Astrocyte (in vitro differentiated cells and primary cell): Measurements from ENCODE around the gene PCBP4. TPM values are rescaled to one million over a fixed set of nuclear protein-coding genes. Genes with fewer than 3 reads are reported as not detected.

ENCODE experiments used
- DNase-seq: peaks from one replicate; pipeline ENCODE4 v3.0.0-alpha.2; 2010; ENCODE audit warnings: low read depth
- FAIRE-seq: peaks from 2 replicates; lab custom pipeline; 2011; peaks lifted over from hg19 to GRCh38; lab: Jason Lieb, UNC
- H2AFZ ChIP-seq: 2 replicates; pipeline ENCODE4 v1.6.0; 2012; ENCODE audit warnings: low read depth, low read length, inconsistent platforms
- H3K27ac ChIP-seq: 2 replicates; pipeline ENCODE4 v1.5.1; 2011; ENCODE audit warnings: low read depth, low read length, inconsistent platforms
- H3K27me3 ChIP-seq: 2 replicates; pipeline ENCODE4 v1.6.0; 2011; ENCODE audit warnings: low read length, inconsistent platforms; ENCODE audit not compliant: insufficient read depth
- H3K36me3 ChIP-seq: 2 replicates; pipeline ENCODE4 v1.5.1; 2011; ENCODE audit warnings: low read length, inconsistent platforms; ENCODE audit not compliant: insufficient read depth
- H3K4me1 ChIP-seq: 2 replicates; pipeline ENCODE4 v1.5.1; 2011; ENCODE audit warnings: low read length, inconsistent platforms; ENCODE audit not compliant: insufficient read depth
- H3K4me2 ChIP-seq: 2 replicates; pipeline ENCODE4 v1.6.0; 2012; ENCODE audit warnings: low read length, inconsistent platforms
- H3K4me3 ChIP-seq: 2 replicates; pipeline ENCODE4 v1.5.1; 2011; ENCODE audit warnings: low read depth, mild to moderate bottlenecking, low read length, inconsistent platforms; ENCODE audit not compliant: insufficient read depth
- H3K79me2 ChIP-seq: 2 replicates; pipeline ENCODE4 v1.6.0; 2012; ENCODE audit warnings: mild to moderate bottlenecking, low read length, inconsistent platforms; ENCODE audit not compliant: insufficient read depth
- H3K9ac ChIP-seq: 2 replicates; pipeline ENCODE4 v1.6.0; 2012; ENCODE audit warnings: mild to moderate bottlenecking, low read length, inconsistent platforms
- H3K9me3 ChIP-seq: 2 replicates; pipeline ENCODE4 v1.5.1; 2012; ENCODE audit warnings: low read depth, mild to moderate bottlenecking, low read length, inconsistent platforms; ENCODE audit not compliant: insufficient read depth
- H4K20me1 ChIP-seq: 2 replicates; pipeline ENCODE4 v1.6.0; 2012; ENCODE audit warnings: low read length, inconsistent platforms; ENCODE audit not compliant: insufficient read depth
- H3K27ac Mint-ChIP-seq: one replicate; pipeline ENCODE4 v1.8.0; 2021; ENCODE audit warnings: mild to moderate bottlenecking, mixed read lengths; ENCODE audit not compliant: unreplicated experiment
- H3K27me3 Mint-ChIP-seq: one replicate; pipeline ENCODE4 v1.8.0; 2021; ENCODE audit warnings: low read depth, mixed read lengths; ENCODE audit not compliant: unreplicated experiment
- H3K36me3 Mint-ChIP-seq: one replicate; pipeline ENCODE4 v1.8.0; 2021; ENCODE audit warnings: low read depth, mixed read lengths; ENCODE audit not compliant: unreplicated experiment
- H3K4me1 Mint-ChIP-seq: one replicate; pipeline ENCODE4 v1.8.0; 2021; ENCODE audit warnings: low read depth, mixed read lengths; ENCODE audit not compliant: unreplicated experiment
- H3K4me3 Mint-ChIP-seq: one replicate; pipeline ENCODE4 v1.8.0; 2021; ENCODE audit warnings: mild to moderate bottlenecking, moderate library complexity, mixed read lengths; ENCODE audit not compliant: unreplicated experiment
- H3K9me3 Mint-ChIP-seq: one replicate; pipeline ENCODE4 v1.8.0; 2021; ENCODE audit warnings: mild to moderate bottlenecking, mixed read lengths; ENCODE audit not compliant: unreplicated experiment
- CTCF ChIP-seq: IDR thresholded peaks from 2 replicates; pipeline ENCODE4 v1.5.1; 2011; ENCODE audit warnings: low read depth, mild to moderate bottlenecking, inconsistent platforms, low read length, moderate library complexity; ENCODE audit not compliant: insufficient read depth
- EZH2 ChIP-seq: IDR thresholded peaks from 2 replicates; pipeline ENCODE4 v1.6.1; 2012; ENCODE audit warnings: mild to moderate bottlenecking, low read length, inconsistent platforms; ENCODE audit not compliant: insufficient read depth
- total RNA-seq: library from RNA; stranded (reverse); gene quantifications from 2 replicates; pipeline ENCODE4 v1.2.1, GENCODE V29; 2021

Gene PCBP4
- total RNA-seq, 1 donor from 2014 or later: 102 TPM

- no peaks in the 10 kb centered on the region for H3K4me1 Mint-ChIP-seq
- peaks cover 17% of the 10 kb centered on the region for H3K79me2 ChIP-seq
These were observed 7.6 kb downstream of the PCBP4 start for GRCh38 chr3:51959651-51960050.

GRCh38 chr3:51958603-51959521 lies 8.4 kb downstream of the PCBP4 start:
- Histone ChIP-seq H2AFZ (no peak overlapping the region), H3K4me3 (no peak overlapping the region), H3K4me2 (no peak overlapping the region), H3K4me1 (peaks cover 3% of the 10 kb centered on the region), H3K9ac (no peak overlapping the region), H3K36me3 (peaks cover 4% of the 10 kb centered on the region), H3K27me3 (peaks cover 7% of the 10 kb centered on the region), H3K27ac (no peak overlapping the region), H3K79me2 (peaks cover 10% of the 10 kb centered on the region), H3K9me3 (no peaks in the 10 kb centered on the region), H4K20me1 (peaks cover 51% of the 10 kb centered on the region)
- DNase-seq (no peak), FAIRE-seq (no peak)
- TF ChIP-seq EZH2: no peak
- no peak for TF ChIP-seq CTCF
- Mint-ChIP-seq H3K27ac (no peak overlapping the region), H3K4me1 (no peaks in the 10 kb centered on the region), H3K27me3 (peaks cover 15% of the 10 kb centered on the region), H3K36me3 (peaks cover 30% of the 10 kb centered on the region), H3K9me3 (peaks cover 1% of the 10 kb centered on the region), H3K4me3 (no peak overlapping the region)

More at GRCh38 chr3:51959651-51960050, 7.6 kb downstream of the PCBP4 start:
- H3K36me3 Mint-ChIP-seq: peaks cover 28% of the 10 kb centered on the region
- H3K36me3 ChIP-seq: peaks cover 4% of the 10 kb centered on the region
- no peak overlapping the region for H3K4me3 Mint-ChIP-seq
- no peak overlapping the region for H2AFZ ChIP-seq
- no peak overlapping the region for H3K4me2 ChIP-seq
- H3K27ac Mint-ChIP-seq: no peak overlapping the region
- DNase-seq (no peak), FAIRE-seq (no peak)
- no peaks in the 10 kb centered on the region for H3K9me3 ChIP-seq
- peaks cover 8% of the 10 kb centered on the region for H3K27me3 Mint-ChIP-seq
- TF ChIP-seq CTCF: no peak
- TF ChIP-seq EZH2: no peak
- H3K4me1 ChIP-seq: peaks cover 3% of the 10 kb centered on the region
- H3K4me3 ChIP-seq: no peak overlapping the region
- peaks cover 58% of the 10 kb centered on the region for H4K20me1 ChIP-seq
- no peak overlapping the region for H3K9ac ChIP-seq
- peaks cover 6% of the 10 kb centered on the region for H3K27me3 ChIP-seq
- H3K27ac ChIP-seq: no peak overlapping the region
- no peaks in the 10 kb centered on the region for H3K9me3 Mint-ChIP-seq
